ENCODE data around the gene TYRP1. TPM values are rescaled to one million over a fixed set of nuclear protein-coding genes. Genes with fewer than 3 reads are reported as not detected.
A peak's percentile ranks its signal among the peaks of the same experiment; 100 is the strongest.

The TYRP1 gene
- total RNA-seq, 1 donor from 2014 or later = 5.8 TPM

DNA sequence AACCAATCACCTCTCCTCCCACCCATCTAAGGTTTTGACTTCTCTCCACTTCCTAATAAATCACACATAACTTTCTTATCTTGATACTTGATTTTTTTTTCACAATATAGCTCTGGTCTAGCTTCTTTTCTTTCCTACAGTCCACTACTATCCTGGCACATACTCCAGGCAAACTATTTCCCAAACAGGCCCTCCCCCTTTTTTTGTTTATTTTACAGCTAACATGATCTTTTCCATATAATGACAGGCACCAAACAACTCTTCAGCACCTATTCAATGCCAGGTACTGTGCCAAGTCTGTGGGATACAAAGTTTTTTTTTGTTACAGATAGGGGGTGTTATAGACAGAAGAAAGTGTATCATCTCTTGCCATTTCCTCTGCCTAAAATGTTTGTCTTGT is 7.9 kb downstream of the TYRP1 start:
- intact Hi-C loops (cut with DNase I) = no loop called here
- H3K27ac ChIP-seq = no peak overlapping the region

GRCh38 chr9:12702160-12702758 is 9.1 kb downstream of the TYRP1 start:
- Histone ChIP-seq H3K36me3 (no peaks in the 10 kb centered on the region), H3K4me3 (no peak overlapping the region), H3K27ac (no peak overlapping the region), H3K9me3 (no peaks in the 10 kb centered on the region), H3K27me3 (ENCODE audit: low read depth) (no peaks in the 10 kb centered on the region), H3K4me1 (peaks cover 14% of the 10 kb centered on the region)
- TF ChIP-seq, protein P1, sequence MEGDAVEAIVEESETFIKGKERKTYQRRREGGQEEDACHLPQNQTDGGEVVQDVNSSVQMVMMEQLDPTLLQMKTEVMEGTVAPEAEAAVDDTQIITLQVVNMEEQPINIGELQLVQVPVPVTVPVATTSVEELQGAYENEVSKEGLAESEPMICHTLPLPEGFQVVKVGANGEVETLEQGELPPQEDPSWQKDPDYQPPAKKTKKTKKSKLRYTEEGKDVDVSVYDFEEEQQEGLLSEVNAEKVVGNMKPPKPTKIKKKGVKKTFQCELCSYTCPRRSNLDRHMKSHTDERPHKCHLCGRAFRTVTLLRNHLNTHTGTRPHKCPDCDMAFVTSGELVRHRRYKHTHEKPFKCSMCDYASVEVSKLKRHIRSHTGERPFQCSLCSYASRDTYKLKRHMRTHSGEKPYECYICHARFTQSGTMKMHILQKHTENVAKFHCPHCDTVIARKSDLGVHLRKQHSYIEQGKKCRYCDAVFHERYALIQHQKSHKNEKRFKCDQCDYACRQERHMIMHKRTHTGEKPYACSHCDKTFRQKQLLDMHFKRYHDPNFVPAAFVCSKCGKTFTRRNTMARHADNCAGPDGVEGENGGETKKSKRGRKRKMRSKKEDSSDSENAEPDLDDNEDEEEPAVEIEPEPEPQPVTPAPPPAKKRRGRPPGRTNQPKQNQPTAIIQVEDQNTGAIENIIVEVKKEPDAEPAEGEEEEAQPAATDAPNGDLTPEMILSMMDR (IDR thresholded peaks at IDR 0.05) = peak; percentile 50
- ATAC-seq (peak; percentile 50 to 52), DNase-seq (peak; percentile 25)
- intact Hi-C loops (cut with DNase I) = no loop called here

More for the DNA sequence above, 7.9 kb downstream of the TYRP1 start:
- DNase-seq = no peak
- no peak for ATAC-seq
- Histone ChIP-seq H3K4me3 (no peak overlapping the region), H3K9me3 (no peaks in the 10 kb centered on the region), H3K36me3 (no peaks in the 10 kb centered on the region), H3K4me1 (peaks cover 14% of the 10 kb centered on the region), H3K27me3 (ENCODE audit: low read depth) (no peaks in the 10 kb centered on the region)
- TF ChIP-seq, protein P1 (IDR thresholded peaks at IDR 0.05) = no peak

- Histone ChIP-seq H3K27ac (no peak overlapping the region), H3K36me3 (no peaks in the 10 kb centered on the region), H3K4me3 (no peak overlapping the region), H3K4me1 (peaks cover under 1% of the 10 kb centered on the region), H3K9me3 (no peaks in the 10 kb centered on the region), H3K27me3 (ENCODE audit: low read depth) (no peaks in the 10 kb centered on the region)
- ATAC-seq (no peak), DNase-seq (no peak)
- intact Hi-C loops (cut with DNase I) = no loop called here
- TF ChIP-seq, protein P1 (IDR thresholded peaks at IDR 0.05) = no peak
Measured at GRCh38 chr9:12703996-12704395, 10.8 kb downstream of the TYRP1 start.

- H3K4me3 ChIP-seq = no peak overlapping the region
- TF ChIP-seq, protein P1 (IDR thresholded peaks at IDR 0.05) = no peak
- no peak for ATAC-seq
- H3K27ac ChIP-seq = no peak overlapping the region
- H3K27me3 ChIP-seq (ENCODE audit: low read depth) = no peaks in the 10 kb centered on the region
- H3K4me1 ChIP-seq = no peaks in the 10 kb centered on the region
- H3K36me3 ChIP-seq = no peaks in the 10 kb centered on the region
- intact Hi-C loops (cut with DNase I) = no loop called here
- H3K9me3 ChIP-seq = no peaks in the 10 kb centered on the region
- no peak for DNase-seq
Measured at GRCh38 chr9:12705738-12706391, 12.7 kb downstream of the TYRP1 start.

- Histone ChIP-seq H3K36me3 (no peaks in the 10 kb centered on the region), H3K27me3 (ENCODE audit: low read depth) (no peaks in the 10 kb centered on the region), H3K9me3 (no peaks in the 10 kb centered on the region), H3K27ac (no peak overlapping the region), H3K4me1 (no peaks in the 10 kb centered on the region), H3K4me3 (no peak overlapping the region)
- intact Hi-C loops (cut with DNase I) = no loop called here
- ATAC-seq (no peak), DNase-seq (no peak)
- TF ChIP-seq, protein P1 (IDR thresholded peaks at IDR 0.05) = no peak
Measured at GRCh38 chr9:12708562-12709298, 15.5 kb downstream of the TYRP1 start.
